Measurements from ENCODE around the gene PAFAH1B2. TPM values are rescaled to one million over a fixed set of nuclear protein-coding genes. Genes with fewer than 3 reads are reported as not detected.

The PAFAH1B2 gene
- total and polyA plus RNA-seq, 2 of the 8 experiments (the other 6 are each of a cell fraction or from before 2014, with no cell fraction given), result 38.2 to 161 TPM

DNA sequence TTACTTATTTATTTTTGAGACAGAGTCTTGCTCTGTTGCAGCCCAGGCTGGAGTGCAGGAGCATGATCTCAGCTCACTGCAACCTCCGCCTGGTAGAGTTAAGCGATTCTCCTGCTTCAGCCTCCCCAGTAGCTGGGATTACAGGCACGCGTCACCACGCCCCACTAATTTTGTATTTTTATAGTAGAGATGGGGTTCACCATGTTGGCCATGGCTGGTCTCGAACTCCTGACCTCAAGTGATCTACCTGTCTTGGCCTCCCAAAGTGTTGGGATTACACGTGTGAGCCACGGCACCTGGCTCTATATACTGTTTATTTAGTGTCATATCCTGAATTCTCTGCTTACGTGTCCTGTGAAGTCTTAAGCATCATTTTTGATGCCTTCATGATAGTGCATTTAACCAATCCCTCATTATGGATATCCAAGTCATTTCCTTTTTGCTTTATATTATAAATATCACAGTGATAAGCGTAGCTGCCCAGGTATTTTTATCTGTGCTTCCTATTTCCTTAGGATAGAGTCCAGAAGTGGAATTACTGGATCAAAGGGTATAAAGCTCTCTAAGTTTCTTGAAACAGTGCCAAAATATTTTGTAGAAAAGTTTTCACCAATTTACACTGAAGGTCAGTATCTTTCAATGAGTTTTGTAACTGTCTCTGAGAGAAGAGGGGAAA is 33.6 kb downstream of the PAFAH1B2 start:
- no peak overlapping the region; a peak in 1 of 7 replicates for H3K9ac ChIP-seq (replicated peaks in 1 of 4; ENCODE audit: extremely low read depth in 1 of 4, low read depth in 3 of 4, low read length in 3 of 4)
- H2BK12ac ChIP-seq (ENCODE audit: low read depth, low read length), result no peak overlapping the region
- WGBS, 2 experiments (ENCODE audit: extremely low coverage in 1 of 2, insufficient coverage in 1 of 2, insufficient read length in 1 of 2, insufficient replicate concordance in 2 of 2, low coverage in 1 of 2, low lambda C conversion rate in 2 of 2, missing lambda C conversion rate in 1 of 2), result 92% methylated on average over 10 of the region's 10 CpGs; no CpG with 5 or more reads in 1 of the 2 experiments
- H3K79me1 ChIP-seq (ENCODE audit: low read depth, low read length), result no peaks in the 10 kb centered on the region; the same call in 1 of the 2 replicates
- peaks cover 6 to 16% (median 12%) of the 10 kb centered on the region in 4 experiments for H3K4me1 ChIP-seq (replicated peaks in 1 of 4; ENCODE audit: control insufficient read depth in 3 of 4, insufficient read depth in 4 of 4, low read length in 3 of 4)
- H2BK120ac ChIP-seq (replicated peaks; ENCODE audit: low read depth, low read length), result no peak overlapping the region
- no peak overlapping the region for H3K14ac ChIP-seq (ENCODE audit: insufficient read length)
- CTCF ChIA-PET (ENCODE audit: partially characterized antibody), result interaction anchor here (0.5 to 14.0 kb wide), 6 partner anchors 13 to 141 kb away, joined by 3 to 359 read pairs (median 3); partner anchors contain the start of genes PCSK7, RNF214 and TAGLN
- FAIRE-seq, result no peak
- H3K4me2 ChIP-seq (ENCODE audit: insufficient read depth in 1 of 2, low read depth in 2 of 2, low read length in 2 of 2), result peak overlapping the region; percentile 67 to 87
- H3K27ac ChIP-seq (ENCODE audit: low read depth, low read length), result peak overlapping the region; percentile 16; the same call in 1 of the 2 replicates
- no peak overlapping the region for H3K18ac ChIP-seq (ENCODE audit: extremely low read depth, low read length)
- no peak overlapping the region for H3K4ac ChIP-seq (replicated peaks; ENCODE audit: insufficient read length, low read depth, low read length)
- DNase-seq (ENCODE audit: low read depth in 1 of 2, low spot score in 2 of 2), result no peak
- H2AFZ ChIP-seq (ENCODE audit: low read length), result no peak overlapping the region
- no peak overlapping the region for H4K91ac ChIP-seq (replicated peaks; ENCODE audit: insufficient read length, low read length)
- no peak overlapping the region for H2AK5ac ChIP-seq (ENCODE audit: low read depth, low read length)
- peak overlapping the region; percentile 79 to 89 (median 82); a peak in 5 of 8 replicates for H3K4me3 ChIP-seq (ENCODE audit: extremely low read depth in 1 of 4, insufficient read depth in 2 of 4, low read depth in 3 of 4, low read length in 4 of 4)
- H3K27me3 ChIP-seq (replicated peaks in 1 of 4; ENCODE audit: control insufficient read depth in 3 of 4, extremely low read depth in 1 of 4, insufficient read depth in 3 of 4, low read length in 3 of 4), result no peaks in the 10 kb centered on the region
- POLR2A ChIA-PET (ENCODE audit: partially characterized antibody), result interaction anchor here (1.3 to 12.6 kb wide), 6 partner anchors 11 to 55 kb away, joined by 5 to 153 read pairs (median 22); partner anchors contain the start of genes PAFAH1B2, PCSK7, RNF214 and TAGLN
- H2BK20ac ChIP-seq (ENCODE audit: low read length), result no peak overlapping the region
- H3K23ac ChIP-seq (ENCODE audit: insufficient read length), result no peak overlapping the region
- H4K8ac ChIP-seq (ENCODE audit: extremely low read depth, insufficient read depth, low read length), result no peak overlapping the region; the same call in 1 of the 2 replicates
- no peak overlapping the region for H3K56ac ChIP-seq (replicated peaks; ENCODE audit: insufficient read length, low read depth, low read length)
- no peaks in the 10 kb centered on the region for H3K9me3 ChIP-seq (ENCODE audit: insufficient read depth in 2 of 2, low read depth in 1 of 2, low read length in 1 of 2)
- H3K79me2 ChIP-seq (ENCODE audit: control insufficient read depth in 1 of 2, insufficient read depth in 2 of 2, low read length in 2 of 2), result no peaks in the 10 kb centered on the region
- peaks cover 0 to 4% (median 3%) of the 10 kb centered on the region in 4 experiments; a peak in 2 of 8 replicates for H3K36me3 ChIP-seq (ENCODE audit: control insufficient read depth in 2 of 4, insufficient read depth in 4 of 4, low read length in 3 of 4)
- H4K5ac ChIP-seq (ENCODE audit: insufficient read length, low read depth, low read length), result peak overlapping the region; percentile 60
- H2BK15ac ChIP-seq (ENCODE audit: low read length), result no peak overlapping the region
- H4K20me1 ChIP-seq (replicated peaks in 1 of 2; ENCODE audit: control insufficient read depth in 1 of 2, insufficient read depth in 2 of 2, low read length in 2 of 2), result peaks cover 1 to 4% of the 10 kb centered on the region in 2 experiments
- H2BK5ac ChIP-seq (ENCODE audit: low read depth, low read length), result 0 out of 2 replicates have a peak overlapping the region, but pooled peaks have one; percentile 5
- H3K23me2 ChIP-seq (ENCODE audit: low read depth, low read length), result peaks cover 11% of the 10 kb centered on the region
- TF ChIP-seq SP4 (IDR thresholded peaks at IDR 0.05; ENCODE audit: low read length) (no peak), SIRT6 (IDR thresholded peaks at IDR 0.05; ENCODE audit: low read length) (no peak), NRF1 (IDR thresholded peaks at IDR 0.05; ENCODE audit: low read depth, low read length) (no peak), RXRA (IDR thresholded peaks at IDR 0.05; ENCODE audit: insufficient read depth, low read depth, low read length) (no peak), CHD2 (IDR thresholded peaks at IDR 0.05; ENCODE audit: low read length) (no peak), POLR2AphosphoS5 (IDR thresholded peaks at IDR 0.05; ENCODE audit: low read depth, low read length) (no peak), SIN3A (conservative IDR thresholded peaks at IDR 0.05 in 1 of 2, IDR thresholded peaks at IDR 0.05 in 1 of 2; ENCODE audit: low read depth in 1 of 2, low read length in 2 of 2) (no peak), MAFK (IDR thresholded peaks at IDR 0.05; ENCODE audit: low read depth, low read length) (no peak), BACH1 (IDR thresholded peaks at IDR 0.05; ENCODE audit: low read length) (no peak), EGR1 (IDR thresholded peaks at IDR 0.05; ENCODE audit: borderline replicate concordance, low read depth, low read length) (no peak), RFX5 (IDR thresholded peaks at IDR 0.05; ENCODE audit: borderline replicate concordance, low read depth, low read length) (no peak), PHF8 (conservative IDR thresholded peaks at IDR 0.05; ENCODE audit: low read depth, low read length) (no peak), HDAC2 (IDR thresholded peaks at IDR 0.05; ENCODE audit: borderline replicate concordance in 1 of 2, low read depth in 2 of 2, low read length in 2 of 2) (no peak)

All from H1 (cell line).